Measurements from ENCODE around the gene PITPNC1.
"Not testable (repeated sequence)": the region's sequence is repeated elsewhere in the genome, so short reads cannot be mapped to it uniquely, and the experiment has no call there.

The PITPNC1 gene

DNA sequence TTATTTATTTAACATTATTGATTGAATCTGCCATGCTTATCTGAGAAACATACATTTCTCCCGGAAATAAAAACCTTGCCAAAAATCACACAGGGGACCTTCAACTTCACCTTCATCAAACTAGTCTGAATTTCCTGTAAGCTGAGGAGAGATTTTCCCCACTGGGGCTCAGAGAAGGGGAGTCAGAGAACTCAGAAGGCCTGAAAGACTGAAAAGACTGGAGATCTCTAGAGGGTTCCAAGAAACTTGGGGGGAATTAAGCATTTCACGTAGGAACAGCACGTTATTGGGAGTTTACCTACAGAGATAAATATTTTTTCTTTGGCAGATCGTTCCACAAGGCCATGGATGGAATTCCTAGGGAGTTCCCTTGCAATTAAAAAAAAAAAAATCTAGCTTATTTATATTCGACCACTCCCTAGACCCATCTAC, 340.1 kb downstream of the PITPNC1 start:
- Mint-ChIP-seq H3K36me3 (peaks cover 6% of the 10 kb centered on the region), H3K4me1 (peaks cover 5% of the 10 kb centered on the region), H3K27me3 (peaks cover 3% of the 10 kb centered on the region), H3K27ac (peak overlapping the region; percentile 99), H3K9me3 (peaks cover 3% of the 10 kb centered on the region), H3K4me3 (peak overlapping the region; percentile 98)
- DNase-seq (ENCODE audit: low spot score in 2 of 2) (no peak), ATAC-seq (ENCODE audit: low read depth) (no peak)

- Mint-ChIP-seq H3K27me3 (no peaks in the 10 kb centered on the region), H3K36me3 (peaks cover 6% of the 10 kb centered on the region), H3K4me3 (peak within 1 kb of the TSS; percentile 98), H3K9me3 (peaks cover 3% of the 10 kb centered on the region), H3K27ac (peak within 1 kb of the TSS; percentile 99), H3K4me1 (peaks cover 3% of the 10 kb centered on the region)
- DNase-seq (ENCODE audit: low spot score in 2 of 2): peak; percentile 98 to 99
- peak; percentile 89 for ATAC-seq (ENCODE audit: low read depth)
Measured at GRCh38 chr17:67717624-67718324, 340.7 kb downstream of the PITPNC1 start, which contains the start of gene NOL11. Gene NOL11 (plus strand): TSS chr17:67717936. CDS start chr17:67717948, 12 bp downstream.

DNA sequence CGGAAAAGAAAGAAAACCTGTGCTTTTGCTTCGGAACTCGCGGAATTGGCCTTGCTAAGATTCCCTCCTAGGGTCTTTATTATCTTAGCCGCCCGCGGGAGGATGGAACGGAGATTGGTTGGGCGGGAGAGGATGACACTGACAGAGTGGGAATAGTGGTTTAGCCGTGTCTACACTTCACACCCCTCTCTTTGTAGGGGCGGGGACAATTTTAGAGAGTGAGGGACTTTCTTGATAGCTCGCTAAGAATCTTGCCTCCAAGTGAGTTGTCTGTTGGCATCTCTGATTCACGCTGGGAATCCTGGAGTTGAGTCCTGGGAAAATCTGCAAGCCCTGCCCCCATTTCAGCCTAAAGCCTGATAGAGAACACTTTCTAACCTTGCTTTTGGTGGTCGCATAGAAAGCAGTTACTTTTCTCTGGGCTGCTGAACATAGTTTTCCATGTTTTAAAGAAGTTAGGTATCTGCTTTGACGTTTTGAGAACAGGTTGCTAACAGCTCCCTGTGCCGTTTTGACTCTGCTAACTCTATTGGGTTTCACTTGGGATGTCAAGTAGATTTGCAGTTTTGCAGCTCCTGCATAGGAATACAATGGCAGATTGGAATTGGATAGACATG, 341.4 kb downstream of the PITPNC1 start:
- H3K4me1 Mint-ChIP-seq: peaks cover 3% of the 10 kb centered on the region
- peak in 1 of 2 donors; percentile 9 for DNase-seq (ENCODE audit: low spot score in 2 of 2)
- H3K36me3 Mint-ChIP-seq: peaks cover 6% of the 10 kb centered on the region
- H3K9me3 Mint-ChIP-seq: peaks cover 2% of the 10 kb centered on the region
- ATAC-seq (ENCODE audit: low read depth): peak; percentile 6
- peak overlapping the region; percentile 98 for H3K4me3 Mint-ChIP-seq
- peak overlapping the region; percentile 99 for H3K27ac Mint-ChIP-seq
- H3K27me3 Mint-ChIP-seq: no peaks in the 10 kb centered on the region

- Mint-ChIP-seq H3K4me1 (no peaks in the 10 kb centered on the region), H3K27ac (no peak overlapping the region), H3K9me3 (peaks cover 1% of the 10 kb centered on the region), H3K4me3 (no peak overlapping the region), H3K36me3 (peaks cover 30% of the 10 kb centered on the region), H3K27me3 (no peaks in the 10 kb centered on the region)
- no peak for DNase-seq (ENCODE audit: low spot score in 2 of 2)
- ATAC-seq (ENCODE audit: low read depth): no peak
Measured at GRCh38 chr17:67725373-67725791, 348.3 kb downstream of the PITPNC1 start.

- Mint-ChIP-seq H3K4me1 (no peaks in the 10 kb centered on the region), H3K9me3 (peaks cover 1% of the 10 kb centered on the region), H3K27ac (no peak overlapping the region), H3K4me3 (no peak overlapping the region), H3K36me3 (peaks cover 32% of the 10 kb centered on the region), H3K27me3 (no peaks in the 10 kb centered on the region)
- ATAC-seq (ENCODE audit: low read depth): no peak
- DNase-seq (ENCODE audit: low spot score in 2 of 2): no peak
Measured at GRCh38 chr17:67725807-67726206, 348.7 kb downstream of the PITPNC1 start.

GRCh38 chr17:67727152-67728039, 350.3 kb downstream of the PITPNC1 start:
- not testable (repeated sequence) for H3K27me3 Mint-ChIP-seq; H3K4me3 Mint-ChIP-seq; H3K9me3 Mint-ChIP-seq; ATAC-seq (ENCODE audit: low read depth); DNase-seq (ENCODE audit: low spot score in 2 of 2); H3K27ac Mint-ChIP-seq; H3K4me1 Mint-ChIP-seq
- H3K36me3 Mint-ChIP-seq: peaks cover 35% of the 10 kb centered on the region

DNA sequence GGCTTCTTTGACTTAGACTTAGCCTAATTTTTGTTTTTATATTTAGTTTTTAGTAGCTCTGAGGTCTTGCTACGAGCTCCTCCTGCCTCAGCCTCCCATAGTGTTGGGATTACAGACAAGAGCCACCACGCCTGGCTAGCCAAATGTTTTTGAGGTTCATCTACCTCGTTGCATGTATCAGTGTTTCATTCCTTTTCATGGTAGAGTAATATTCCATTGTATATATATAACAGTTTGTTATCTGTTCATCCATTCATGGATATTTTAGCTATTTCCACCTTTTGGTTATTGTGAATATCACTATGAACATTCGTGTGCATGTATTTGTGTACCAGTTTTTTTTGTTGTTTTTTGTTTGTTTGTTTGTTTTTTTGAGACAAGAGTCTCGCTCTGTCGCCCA, 352.8 kb downstream of the PITPNC1 start:
- ATAC-seq (ENCODE audit: low read depth) (no peak), DNase-seq (ENCODE audit: low spot score in 2 of 2) (no peak)
- Mint-ChIP-seq H3K36me3 (peaks cover 46% of the 10 kb centered on the region), H3K27ac (no peak overlapping the region), H3K4me1 (peaks cover 4% of the 10 kb centered on the region), H3K9me3 (peaks cover 6% of the 10 kb centered on the region), H3K27me3 (no peaks in the 10 kb centered on the region), H3K4me3 (no peak overlapping the region)

DNA sequence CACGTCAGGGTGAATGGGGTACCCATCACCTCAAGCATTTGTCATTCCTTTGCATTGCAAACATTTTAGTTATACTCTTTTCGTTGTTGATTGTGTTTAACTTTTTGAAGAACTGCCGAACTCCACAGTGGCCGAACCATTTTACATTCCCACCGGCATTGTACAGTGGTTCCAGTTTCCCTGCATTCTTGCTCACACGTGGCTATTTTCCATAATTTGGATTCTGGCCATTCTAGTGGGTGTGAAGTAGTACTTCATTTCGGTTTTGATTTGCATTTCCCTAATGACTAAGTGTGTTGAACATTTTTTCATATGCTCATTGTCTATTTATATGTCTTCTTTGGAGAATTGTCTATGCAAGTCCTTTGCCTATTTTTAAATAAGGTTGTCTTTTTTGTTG, 353.6 kb downstream of the PITPNC1 start:
- peaks cover 44% of the 10 kb centered on the region for H3K36me3 Mint-ChIP-seq
- H3K4me3 Mint-ChIP-seq: no peak overlapping the region
- peaks cover 4% of the 10 kb centered on the region for H3K4me1 Mint-ChIP-seq
- no peak for ATAC-seq (ENCODE audit: low read depth)
- H3K27me3 Mint-ChIP-seq: no peaks in the 10 kb centered on the region
- no peak overlapping the region for H3K27ac Mint-ChIP-seq
- H3K9me3 Mint-ChIP-seq: peaks cover 6% of the 10 kb centered on the region
- no peak for DNase-seq (ENCODE audit: low spot score in 2 of 2)

DNA sequence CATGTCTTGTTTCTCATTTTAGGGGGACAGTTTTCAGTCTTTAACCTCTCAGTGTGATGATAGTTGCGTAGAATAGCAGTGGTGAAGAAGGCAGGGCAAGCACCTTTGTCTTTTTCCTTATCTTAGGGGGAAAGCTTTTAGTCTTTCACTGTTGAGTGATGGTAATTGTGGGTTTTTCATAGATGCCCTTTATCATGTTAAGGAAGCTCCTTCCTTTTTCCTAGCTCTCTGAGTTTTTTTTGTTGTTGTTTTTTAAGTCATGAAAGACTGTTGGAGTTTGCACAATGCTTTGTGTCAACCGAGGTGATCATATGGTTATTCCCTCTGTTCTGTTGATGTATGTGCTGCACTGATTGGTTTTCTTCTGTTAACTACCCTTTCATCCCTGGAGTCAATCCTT, 356.4 kb downstream of the PITPNC1 start:
- Mint-ChIP-seq H3K27ac (no peak overlapping the region), H3K9me3 (peaks cover 6% of the 10 kb centered on the region), H3K4me3 (no peak overlapping the region), H3K36me3 (peaks cover 42% of the 10 kb centered on the region), H3K27me3 (no peaks in the 10 kb centered on the region), H3K4me1 (peaks cover 4% of the 10 kb centered on the region)
- DNase-seq (ENCODE audit: low spot score in 2 of 2) (no peak), ATAC-seq (ENCODE audit: low read depth) (no peak)

DNA sequence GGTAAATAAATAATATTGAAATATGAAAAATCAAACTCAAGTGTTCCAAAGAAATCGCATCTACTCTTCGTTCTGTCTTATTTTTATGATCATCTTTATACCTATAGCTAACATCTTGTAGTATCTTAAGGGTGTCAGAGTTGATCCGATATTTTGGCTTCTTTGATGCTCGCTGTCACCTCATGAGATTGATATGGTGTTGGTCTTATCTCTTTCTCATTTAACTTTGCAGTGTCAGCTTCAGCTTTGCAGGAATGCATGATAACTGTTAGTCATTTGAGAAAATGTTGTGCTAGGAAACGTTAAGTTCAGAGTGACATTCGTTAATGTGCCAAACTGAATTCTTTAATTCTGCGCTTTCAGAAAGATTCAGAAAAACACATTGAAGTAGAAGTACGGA, 360.1 kb downstream of the PITPNC1 start:
- Mint-ChIP-seq H3K9me3 (no peaks in the 10 kb centered on the region), H3K27me3 (no peaks in the 10 kb centered on the region), H3K27ac (no peak overlapping the region), H3K4me3 (no peak overlapping the region), H3K4me1 (peaks cover 4% of the 10 kb centered on the region), H3K36me3 (peaks cover 28% of the 10 kb centered on the region)
- ATAC-seq (ENCODE audit: low read depth): no peak
- DNase-seq (ENCODE audit: low spot score in 2 of 2): no peak

- Mint-ChIP-seq H3K27me3 (no peaks in the 10 kb centered on the region), H3K27ac (no peak overlapping the region), H3K9me3 (no peaks in the 10 kb centered on the region), H3K4me3 (no peak overlapping the region), H3K36me3 (peaks cover 19% of the 10 kb centered on the region), H3K4me1 (no peaks in the 10 kb centered on the region)
- DNase-seq (ENCODE audit: low spot score in 2 of 2): no peak
- no peak for ATAC-seq (ENCODE audit: low read depth)
Measured at GRCh38 chr17:67742025-67742424, 364.9 kb downstream of the PITPNC1 start.
